GM19238 (cell line): ENCODE results near the gene VSIG10.
"Not testable (repeated sequence)": the region's sequence is repeated elsewhere in the genome, so short reads cannot be mapped to it uniquely, and the experiment has no call there.

ENCODE experiments used
- DNase-seq: peaks from one replicate; pipeline ENCODE4 v3.0.0; 2011; ENCODE audit warnings: low spot score; ENCODE audit not compliant: insufficient read length

The VSIG10 gene

GRCh38 chr12:118034429-118035189, 69.2 kb downstream of the VSIG10 start:
- no peak for DNase-seq

GRCh38 chr12:118033902-118034301, 69.9 kb downstream of the VSIG10 start:
- DNase-seq: no peak

- DNase-seq: no peak
Measured at GRCh38 chr12:118033323-118033722, 70.5 kb downstream of the VSIG10 start.

- DNase-seq: no peak
Measured at GRCh38 chr12:118032188-118032587, 71.6 kb downstream of the VSIG10 start.

- no peak for DNase-seq
Measured at GRCh38 chr12:118029166-118029565, 74.6 kb downstream of the VSIG10 start.

GRCh38 chr12:118025168-118025567, 78.6 kb downstream of the VSIG10 start:
- no peak for DNase-seq

GRCh38 chr12:118023301-118023860, 80.4 kb downstream of the VSIG10 start:
- DNase-seq: no peak

- DNase-seq: no peak
Measured at GRCh38 chr12:118022728-118023109, 81.1 kb downstream of the VSIG10 start.

- not testable (repeated sequence) for DNase-seq
Measured at GRCh38 chr12:118022097-118022727, 81.6 kb downstream of the VSIG10 start.

- no peak for DNase-seq
Measured at GRCh38 chr12:118020036-118020435, 83.8 kb downstream of the VSIG10 start.

GRCh38 chr12:118017926-118018325, 85.9 kb downstream of the VSIG10 start:
- no peak for DNase-seq

- DNase-seq: peak; percentile 96
Measured at GRCh38 chr12:118016424-118017264, 87.2 kb downstream of the VSIG10 start, which contains the start of gene RFC5. Gene RFC5, plus strand, starts transcription at chr12:118016703. Its CDS starts 125 bp downstream, at chr12:118016828.

GRCh38 chr12:118015944-118016343, 87.9 kb downstream of the VSIG10 start:
- DNase-seq: no peak

GRCh38 chr12:118015306-118015705, 88.5 kb downstream of the VSIG10 start:
- DNase-seq: no peak
